Central memory CD8-positive, alpha-beta T cell (primary cell): ENCODE results near the gene OR6K6.

ENCODE experiments used
- ATAC-seq: fragments of 150-1000 bp; cut with Tn5 transposase; replicated peaks from 2 replicates; pipeline ENCODE4 v1.10.0; 2022; ENCODE audit warnings: mild to moderate bottlenecking, moderate FRiP score, moderate number of reproducible peaks; ENCODE audit not compliant: poor library complexity, severe bottlenecking; ENCODE audit errors: extremely low read depth
- DNase-seq, 2 donors: peaks; one replicate each; pipeline ENCODE4 v3.0.0; 2021; ENCODE audit warnings: low spot score in 2 of 2
- H3K27ac Mint-ChIP-seq: one replicate; pipeline ENCODE4 v1.8.0; 2022; ENCODE audit warnings: low read depth, mild to moderate bottlenecking, moderate library complexity, mixed read lengths
- H3K27me3 Mint-ChIP-seq: one replicate; pipeline ENCODE4 v1.8.0; 2022; ENCODE audit warnings: mixed read lengths
- H3K36me3 Mint-ChIP-seq: one replicate; pipeline ENCODE4 v1.8.0; 2022; ENCODE audit warnings: mild to moderate bottlenecking, moderate library complexity, mixed read lengths; ENCODE audit not compliant: insufficient read depth
- H3K4me1 Mint-ChIP-seq: one replicate; pipeline ENCODE4 v1.8.0; 2022; ENCODE audit warnings: mixed read lengths
- H3K4me3 Mint-ChIP-seq: one replicate; pipeline ENCODE4 v1.8.0; 2022; ENCODE audit warnings: mild to moderate bottlenecking, moderate library complexity, mixed read lengths
- H3K9me3 Mint-ChIP-seq: one replicate; pipeline ENCODE4 v1.8.0; 2022; ENCODE audit warnings: mixed read lengths

Gene OR6K6

GRCh38 chr1:158735848-158736247 lies 18.7 kb upstream of the OR6K6 start:
- Mint-ChIP-seq H3K27me3 (peaks cover 15% of the 10 kb centered on the region), H3K9me3 (no peaks in the 10 kb centered on the region), H3K4me3 (no peak overlapping the region), H3K36me3 (no peaks in the 10 kb centered on the region), H3K27ac (no peak overlapping the region), H3K4me1 (no peaks in the 10 kb centered on the region)
- ATAC-seq, result no peak
- DNase-seq, result no peak

GRCh38 chr1:158752155-158752712 lies 2.3 kb upstream of the OR6K6 start:
- H3K4me1 Mint-ChIP-seq, result no peaks in the 10 kb centered on the region
- no peak for DNase-seq
- H3K27ac Mint-ChIP-seq, result no peak overlapping the region
- no peaks in the 10 kb centered on the region for H3K36me3 Mint-ChIP-seq
- H3K4me3 Mint-ChIP-seq, result no peak overlapping the region
- peaks cover 16% of the 10 kb centered on the region for H3K27me3 Mint-ChIP-seq
- ATAC-seq, result no peak
- H3K9me3 Mint-ChIP-seq, result no peaks in the 10 kb centered on the region

GRCh38 chr1:158771950-158772866 lies 17.7 kb downstream of the OR6K6 start, which contains the start of gene OR6N1:
TSS of gene OR6N1 (minus strand) at chr1:158772195. CDS start at chr1:158766682, 5,513 bp downstream.
- Mint-ChIP-seq H3K4me3 (no peak within 1 kb of the TSS), H3K9me3 (no peaks in the 10 kb centered on the region), H3K36me3 (no peaks in the 10 kb centered on the region), H3K4me1 (no peaks in the 10 kb centered on the region), H3K27me3 (no peaks in the 10 kb centered on the region), H3K27ac (no peak within 1 kb of the TSS)
- DNase-seq, result no peak
- ATAC-seq, result no peak

- no peak within 1 kb of the TSS for H3K4me3 Mint-ChIP-seq
- peaks cover 8% of the 10 kb centered on the region for H3K4me1 Mint-ChIP-seq
- DNase-seq (no peak), ATAC-seq (no peak)
- H3K27ac Mint-ChIP-seq, result no peak within 1 kb of the TSS
- no peaks in the 10 kb centered on the region for H3K9me3 Mint-ChIP-seq
- no peaks in the 10 kb centered on the region for H3K27me3 Mint-ChIP-seq
- peaks cover 3% of the 10 kb centered on the region for H3K36me3 Mint-ChIP-seq
These were observed 26.6 kb downstream of the OR6K6 start, which contains the start of gene OR6N2 for GRCh38 chr1:158781104-158781503. TSS of gene OR6N2 (minus strand) at chr1:158781204. CDS start at chr1:158777635, 3,569 bp downstream.

- peaks cover 6% of the 10 kb centered on the region for H3K4me1 Mint-ChIP-seq
- ATAC-seq (peak; percentile 49), DNase-seq (peak in 1 of 2 donors; percentile 23)
- H3K27me3 Mint-ChIP-seq, result no peaks in the 10 kb centered on the region
- H3K36me3 Mint-ChIP-seq, result no peaks in the 10 kb centered on the region
- H3K4me3 Mint-ChIP-seq, result no peak overlapping the region
- no peak overlapping the region for H3K27ac Mint-ChIP-seq
- no peaks in the 10 kb centered on the region for H3K9me3 Mint-ChIP-seq
These were observed 39.1 kb downstream of the OR6K6 start for GRCh38 chr1:158793604-158794003.

GRCh38 chr1:158794247-158794646 lies 39.7 kb downstream of the OR6K6 start:
- H3K27me3 Mint-ChIP-seq, result no peaks in the 10 kb centered on the region
- H3K4me1 Mint-ChIP-seq, result peaks cover 6% of the 10 kb centered on the region
- DNase-seq (no peak), ATAC-seq (no peak)
- H3K27ac Mint-ChIP-seq, result no peak overlapping the region
- H3K9me3 Mint-ChIP-seq, result no peaks in the 10 kb centered on the region
- H3K36me3 Mint-ChIP-seq, result no peaks in the 10 kb centered on the region
- H3K4me3 Mint-ChIP-seq, result no peak overlapping the region

- DNase-seq, result no peak
These were observed 44.0 kb downstream of the OR6K6 start for GRCh38 chr1:158798531-158798930.

GRCh38 chr1:158799689-158800088 lies 45.2 kb downstream of the OR6K6 start:
- no peak overlapping the region for H3K4me3 Mint-ChIP-seq
- no peak for ATAC-seq
- no peaks in the 10 kb centered on the region for H3K9me3 Mint-ChIP-seq
- no peaks in the 10 kb centered on the region for H3K36me3 Mint-ChIP-seq
- no peaks in the 10 kb centered on the region for H3K4me1 Mint-ChIP-seq
- no peak overlapping the region for H3K27ac Mint-ChIP-seq
- no peaks in the 10 kb centered on the region for H3K27me3 Mint-ChIP-seq
- no peak for DNase-seq

More at GRCh38 chr1:158798531-158798930, 44.0 kb downstream of the OR6K6 start:
- no peak for ATAC-seq
- H3K27me3 Mint-ChIP-seq, result no peaks in the 10 kb centered on the region
- no peaks in the 10 kb centered on the region for H3K36me3 Mint-ChIP-seq
- H3K27ac Mint-ChIP-seq, result no peak overlapping the region
- H3K4me1 Mint-ChIP-seq, result peaks cover 6% of the 10 kb centered on the region
- no peak overlapping the region for H3K4me3 Mint-ChIP-seq
- no peaks in the 10 kb centered on the region for H3K9me3 Mint-ChIP-seq

GRCh38 chr1:158800526-158800925 lies 46.0 kb downstream of the OR6K6 start:
- no peaks in the 10 kb centered on the region for H3K9me3 Mint-ChIP-seq
- H3K27me3 Mint-ChIP-seq, result no peaks in the 10 kb centered on the region
- no peaks in the 10 kb centered on the region for H3K4me1 Mint-ChIP-seq
- ATAC-seq (no peak), DNase-seq (no peak)
- H3K27ac Mint-ChIP-seq, result no peak overlapping the region
- no peak overlapping the region for H3K4me3 Mint-ChIP-seq
- H3K36me3 Mint-ChIP-seq, result no peaks in the 10 kb centered on the region

GRCh38 chr1:158801396-158801795 lies 46.9 kb downstream of the OR6K6 start:
- Mint-ChIP-seq H3K4me1 (no peaks in the 10 kb centered on the region), H3K9me3 (no peaks in the 10 kb centered on the region), H3K27me3 (no peaks in the 10 kb centered on the region), H3K27ac (no peak overlapping the region), H3K4me3 (no peak overlapping the region), H3K36me3 (no peaks in the 10 kb centered on the region)
- DNase-seq (no peak), ATAC-seq (no peak)

- no peaks in the 10 kb centered on the region for H3K27me3 Mint-ChIP-seq
- no peak for ATAC-seq
- H3K27ac Mint-ChIP-seq, result no peak overlapping the region
- no peak overlapping the region for H3K4me3 Mint-ChIP-seq
- DNase-seq, result no peak
- H3K36me3 Mint-ChIP-seq, result no peaks in the 10 kb centered on the region
- H3K4me1 Mint-ChIP-seq, result no peaks in the 10 kb centered on the region
- H3K9me3 Mint-ChIP-seq, result no peaks in the 10 kb centered on the region
These were observed 49.2 kb downstream of the OR6K6 start for GRCh38 chr1:158803678-158804077.
